A673 (cell line): ENCODE results near the gene S100A3. TPM values are rescaled to one million over a fixed set of nuclear protein-coding genes. Genes with fewer than 3 reads are reported as not detected.
"Not testable (repeated sequence)": the region's sequence is repeated elsewhere in the genome, so short reads cannot be mapped to it uniquely, and the experiment has no call there.

Experiments
- BruUV-seq: library from RNA; stranded (reverse); fragments of 400-500 nt; replicated peaks from 2 replicates; lab custom pipeline; 2021; lab: Mats Ljungman, UMichigan
- CTCF ChIA-PET: fragments of 300-600 bp; sonication (Branson Sonifier 250); formaldehyde crosslinking; loops from one replicate; lab custom pipeline; 2022; ENCODE audit warnings: antibody characterized with exemption; lab: Charles Lee
- POLR2A ChIA-PET: fragments of 300-600 bp; sonication (Branson Sonifier 250); formaldehyde crosslinking; loops from one replicate; lab custom pipeline; 2022; ENCODE audit warnings: antibody characterized with exemption; ENCODE audit not compliant: low non-redundant PET; lab: Charles Lee
- DNase-seq: peaks from one replicate; pipeline ENCODE4 v3.0.0-alpha.2; 2015; ENCODE audit warnings: low spot score
- H3K27ac ChIP-seq: fragments of 200-600 bp; sonication (generic); 2 replicates; pipeline ENCODE4 v1.5.1; 2016; ENCODE audit warnings: mixed run types, low read depth, mild to moderate bottlenecking, mixed read lengths, antibody characterized with exemption, low read length; ENCODE audit not compliant: poor library complexity, severe bottlenecking
- H3K27me3 ChIP-seq: fragments of 200-600 bp; sonication (generic); replicated peaks from 2 replicates; pipeline ENCODE4 v1.6.1; 2017; ENCODE audit warnings: mixed run types, low read depth, mild to moderate bottlenecking, mixed read lengths, antibody characterized with exemption, low read length; ENCODE audit not compliant: insufficient read depth, poor library complexity
- H3K36me3 ChIP-seq: fragments of 200-600 bp; sonication (generic); 2 replicates; pipeline ENCODE4 v1.6.1; 2016; ENCODE audit warnings: mixed run types, mild to moderate bottlenecking, mixed read lengths, antibody characterized with exemption, low read length; ENCODE audit not compliant: insufficient read depth, poor library complexity, severe bottlenecking
- H3K4me1 ChIP-seq: fragments of 200-600 bp; sonication (generic); 2 replicates; pipeline ENCODE4 v1.6.1; 2017; ENCODE audit warnings: mixed run types, mild to moderate bottlenecking, mixed read lengths, antibody characterized with exemption, low read length; ENCODE audit not compliant: insufficient read depth, poor library complexity, severe bottlenecking
- H3K4me3 ChIP-seq: fragments of 200-600 bp; sonication (generic); 2 replicates; pipeline ENCODE4 v1.5.1; 2016; ENCODE audit warnings: low read depth, mixed run types, mild to moderate bottlenecking, mixed read lengths, low read length; ENCODE audit not compliant: poor library complexity, severe bottlenecking
- H3K9me3 ChIP-seq: fragments of 200-600 bp; sonication (generic); 2 replicates; pipeline ENCODE4 v1.6.1; 2016; ENCODE audit warnings: mixed run types, low read depth, mild to moderate bottlenecking, mixed read lengths, antibody characterized with exemption, low read length; ENCODE audit not compliant: poor library complexity, severe bottlenecking
- CTCF ChIP-seq: fragments of 300-800, 200-600 bp; sonication (generic); conservative IDR thresholded peaks from 2 replicates; pipeline ENCODE4 v1.5.1; 2017; ENCODE audit warnings: low read depth, mild to moderate bottlenecking, antibody characterized with exemption, low read length, moderate library complexity, mixed read lengths
- EZH2 ChIP-seq: fragments of 200-600 bp; sonication (generic); IDR thresholded peaks from 2 replicates; pipeline ENCODE4 v1.6.1; 2017; ENCODE audit warnings: borderline replicate concordance, low read depth, mild to moderate bottlenecking, mixed read lengths, antibody characterized with exemption, low read length; ENCODE audit not compliant: poor library complexity, severe bottlenecking
- intact Hi-C: fragments of 100-400 bp; cut with micrococcal nuclease; formaldehyde crosslinking; loops from one replicate; pipeline ENCODE4 v1.10.0; 2022; ENCODE audit not compliant: unreplicated experiment
- total RNA-seq: library from RNA; stranded (reverse); gene quantifications from 2 replicates; pipeline ENCODE4 v1.2.3, GENCODE V29; 2021

Gene S100A3
- total RNA-seq, 1 experiment from 2014 or later, result 0.99 TPM

GRCh38 chr1:153592748-153593147 is 43.7 kb upstream of the S100A3 start:
- Histone ChIP-seq H3K4me1 (no peaks in the 10 kb centered on the region), H3K27me3 (no peaks in the 10 kb centered on the region), H3K36me3 (no peaks in the 10 kb centered on the region), H3K4me3 (no peak overlapping the region), H3K27ac (no peak overlapping the region), H3K9me3 (no peaks in the 10 kb centered on the region)
- TF ChIP-seq CTCF (no peak), EZH2 (no peak)
- ChIA-PET CTCF (no interaction called here), POLR2A (no interaction called here)
- DNase-seq, result no peak
- intact Hi-C loops, result no loop called here
- no TSS peak for BruUV-seq

DNA sequence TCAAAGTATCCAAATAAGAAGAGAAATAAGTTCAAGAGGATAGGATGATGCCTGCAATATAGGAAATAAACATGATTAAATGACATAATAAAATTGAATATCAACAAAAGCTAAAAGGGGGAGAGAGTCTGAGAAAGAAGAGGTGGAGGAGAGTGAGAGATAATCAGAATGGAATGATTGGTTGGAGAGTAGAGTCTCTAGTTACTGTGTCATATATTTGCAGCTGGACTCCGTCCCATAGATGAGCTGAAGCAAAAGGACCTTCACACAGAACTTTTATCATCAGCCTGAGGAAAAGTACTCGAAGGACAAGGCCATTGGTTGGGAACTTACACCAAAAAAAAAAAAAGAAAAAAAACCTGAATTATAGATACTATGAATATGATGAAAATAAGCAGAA is 39.4 kb upstream of the S100A3 start:
- POLR2A ChIA-PET, result no interaction called here
- CTCF ChIA-PET, result interaction anchor here (0.7 kb wide), 1 partner anchor 172 kb away, joined by 5 read pairs; no protein-coding TSS in a partner anchor
- no peak for DNase-seq
- H3K4me3 ChIP-seq, result no peak overlapping the region
- no peaks in the 10 kb centered on the region for H3K4me1 ChIP-seq
- no peaks in the 10 kb centered on the region for H3K27me3 ChIP-seq
- intact Hi-C loops, result no loop called here
- no peak overlapping the region for H3K27ac ChIP-seq
- no TSS peak for BruUV-seq
- no peak for TF ChIP-seq EZH2
- no peak for TF ChIP-seq CTCF
- no peaks in the 10 kb centered on the region for H3K36me3 ChIP-seq
- H3K9me3 ChIP-seq, result no peaks in the 10 kb centered on the region

GRCh38 chr1:153588033-153588432 is 39.0 kb upstream of the S100A3 start:
- intact Hi-C loops, BruUV-seq, H3K27ac ChIP-seq, POLR2A ChIA-PET, H3K4me1 ChIP-seq, DNase-seq, H3K36me3 ChIP-seq, H3K9me3 ChIP-seq, H3K4me3 ChIP-seq, H3K27me3 ChIP-seq: not testable (repeated sequence)
- CTCF ChIA-PET, result interaction anchor here (0.7 kb wide), 1 partner anchor 172 kb away, joined by 5 read pairs; no protein-coding TSS in a partner anchor

- no peak for DNase-seq
- ChIA-PET POLR2A (no interaction called here), CTCF (no interaction called here)
- Histone ChIP-seq H3K27ac (no peak overlapping the region), H3K9me3 (no peaks in the 10 kb centered on the region), H3K4me3 (no peak overlapping the region), H3K27me3 (no peaks in the 10 kb centered on the region), H3K36me3 (no peaks in the 10 kb centered on the region), H3K4me1 (no peaks in the 10 kb centered on the region)
- no TSS peak for BruUV-seq
- TF ChIP-seq CTCF (no peak), EZH2 (no peak)
- intact Hi-C loops, result no loop called here
Observed at GRCh38 chr1:153587314-153587713, 38.3 kb upstream of the S100A3 start.
